LNCaP clone FGC (cell line): Measurements from ENCODE around the gene POU2AF2.
A peak's percentile ranks its signal among the peaks of the same experiment; 100 is the strongest.
"Not testable (repeated sequence)": the region's sequence is repeated elsewhere in the genome, so short reads cannot be mapped to it uniquely, and the experiment has no call there.

Source experiments
- DNase-seq: peaks from one replicate; pipeline ENCODE4 v3.0.0-alpha.2; 2011; ENCODE audit warnings: low read depth
- H3K4me3 ChIP-seq: 2 replicates; pipeline ENCODE4 v1.5.1; 2011; ENCODE audit warnings: mild to moderate bottlenecking, low read depth, low read length, control low read depth
- CTCF ChIP-seq: IDR thresholded peaks from 2 replicates; pipeline ENCODE4 v1.5.1; 2012; ENCODE audit warnings: mild to moderate bottlenecking; ENCODE audit not compliant: control insufficient read depth, insufficient read depth; ENCODE audit errors: extremely low read depth

The POU2AF2 gene

GRCh38 chr11:111308140-111308539, 62.6 kb downstream of the POU2AF2 start:
- no peak for DNase-seq
- no peak overlapping the region for H3K4me3 ChIP-seq
- TF ChIP-seq CTCF = no peak

- peak; percentile 95 for DNase-seq
Measured at GRCh38 chr11:111309215-111309915, 63.8 kb downstream of the POU2AF2 start.

GRCh38 chr11:111310088-111310487, 64.6 kb downstream of the POU2AF2 start:
- 0 out of 2 replicates have a peak overlapping the region, but pooled peaks have one; percentile 2 for H3K4me3 ChIP-seq
- no peak for TF ChIP-seq CTCF
- peak; percentile 39 for DNase-seq

More at GRCh38 chr11:111309215-111309915, 63.8 kb downstream of the POU2AF2 start:
- TF ChIP-seq CTCF = no peak
- H3K4me3 ChIP-seq = no peak overlapping the region

- no peak overlapping the region for H3K4me3 ChIP-seq
- TF ChIP-seq CTCF = no peak
- DNase-seq = no peak
Measured at GRCh38 chr11:111310723-111311122, 65.2 kb downstream of the POU2AF2 start.

- TF ChIP-seq CTCF = no peak
- H3K4me3 ChIP-seq = no peak overlapping the region
- no peak for DNase-seq
Measured at GRCh38 chr11:111312076-111312475, 66.6 kb downstream of the POU2AF2 start.

- no peak overlapping the region for H3K4me3 ChIP-seq
- DNase-seq = no peak
- TF ChIP-seq CTCF = no peak
Measured at GRCh38 chr11:111319296-111319695, 73.8 kb downstream of the POU2AF2 start.

- not testable (repeated sequence) for H3K4me3 ChIP-seq, DNase-seq
Measured at GRCh38 chr11:111320199-111320598, 74.7 kb downstream of the POU2AF2 start.
